ENCODE data around the gene PPP1R3C. TPM values are rescaled to one million over a fixed set of nuclear protein-coding genes. Genes with fewer than 3 reads are reported as not detected.

Gene PPP1R3C
- total and polyA plus RNA-seq, 2 donors (not counting 3 experiments of a cell fraction or from before 2014, with no cell fraction given): 1.6 to 2.0 TPM

GRCh38 chr10:91626936-91627335 is 5.9 kb downstream of the PPP1R3C start:
- Histone ChIP-seq H3K27ac (ENCODE audit: insufficient read depth, low read depth, low read length) (no peak overlapping the region), H4K20me1 (replicated peaks; ENCODE audit: control insufficient read depth, extremely low read depth, insufficient read depth, low read length) (no peaks in the 10 kb centered on the region), H3K9me1 (replicated peaks; ENCODE audit: control insufficient read depth, extremely low read depth, insufficient read depth, low read length) (no peaks in the 10 kb centered on the region), H3K79me2 (ENCODE audit: control insufficient read depth, insufficient read depth, low read length) (no peaks in the 10 kb centered on the region), H3K4me3 (replicated peaks in 1 of 3; ENCODE audit: insufficient read depth in 1 of 3, low read depth in 1 of 3, low read length in 3 of 3) (no peak overlapping the region), H3K4me1 (ENCODE audit: control insufficient read depth, extremely low read depth, insufficient read depth, low read length) (no peaks in the 10 kb centered on the region), H2AFZ (ENCODE audit: low read depth, low read length) (no peak overlapping the region), H3K9ac (replicated peaks; ENCODE audit: extremely low read depth, insufficient read depth, low read length) (no peak overlapping the region), H3K27me3 (ENCODE audit: control insufficient read depth in 2 of 2, insufficient read depth in 2 of 2, low read length in 2 of 2) (no peaks in the 10 kb centered on the region), H3K4me2 (ENCODE audit: insufficient read depth, low read length) (no peak overlapping the region), H3K9me3 (replicated peaks; ENCODE audit: control insufficient read depth, insufficient read depth, low read length) (no peaks in the 10 kb centered on the region), H3K36me3 (ENCODE audit: control insufficient read depth in 2 of 2, extremely low read depth in 1 of 2, insufficient read depth in 2 of 2, low read length in 2 of 2) (peaks cover 0 to 9% of the 10 kb centered on the region in 2 experiments)
- intact Hi-C loops (cut with micrococcal nuclease) (no loop called here), dilution Hi-C loops (cut with MboI; ENCODE audit: extremely low pct_ligation_motif_present, low sequenced_read_pairs) (no loop called here)
- ChIA-PET CTCF (interaction anchor here (0.8 to 2.6 kb wide), 3 partner anchors 9 to 328 kb away, joined by 3 to 12 read pairs (median 4); no protein-coding TSS in a partner anchor), POLR2A (no interaction called here)
- FAIRE-seq: no peak
- no TSS peak for BruUV-seq (replicated peaks)
- TF ChIP-seq POLR2A (IDR thresholded peaks at IDR 0.05; ENCODE audit: low read depth, low read length) (no peak), MAX (IDR thresholded peaks at IDR 0.05; ENCODE audit: insufficient read depth, insufficient read length) (no peak), FOS (IDR thresholded peaks at IDR 0.05; ENCODE audit: borderline replicate concordance, insufficient read depth, low read length) (no peak), POLR2AphosphoS5 (IDR thresholded peaks at IDR 0.05; ENCODE audit: insufficient read depth, low read depth, low read length) (no peak), JUN (IDR thresholded peaks at IDR 0.05; ENCODE audit: borderline replicate concordance, insufficient read depth, insufficient read length, low read depth) (no peak), CTCF (IDR thresholded peaks at IDR 0.05; ENCODE audit: extremely low read depth in 1 of 2, insufficient read depth in 1 of 2, low read depth in 1 of 2, low read length in 2 of 2) (no peak), MYC (IDR thresholded peaks at IDR 0.05; ENCODE audit: low read depth, low read length) (no peak), GATA2 (IDR thresholded peaks at IDR 0.05; ENCODE audit: insufficient read depth, insufficient read length, low read depth, low read length) (no peak), EZH2 (IDR thresholded peaks at IDR 0.05; ENCODE audit: borderline replicate concordance, low read depth, low read length, severe bottlenecking) (no peak)
- DNase-seq (ENCODE audit: low read depth, low spot score): no peak

All from endothelial cell of umbilical vein (primary cell).